HG02642 (cell line): ENCODE data around the gene SIM2.

Source experiments
- ATAC-seq: cut with Tn5 transposase; IDR thresholded peaks from one replicate; pipeline ENCODE4 v1.9.1; 2021; ENCODE audit warnings: mild to moderate bottlenecking; ENCODE audit not compliant: unreplicated experiment, poor library complexity

The SIM2 gene

GRCh38 chr21:36699546-36700294 is 805 bp downstream of the SIM2 start:
- ATAC-seq: no peak

GRCh38 chr21:36700295-36700970 is 1.5 kb downstream of the SIM2 start:
- no peak for ATAC-seq

DNA sequence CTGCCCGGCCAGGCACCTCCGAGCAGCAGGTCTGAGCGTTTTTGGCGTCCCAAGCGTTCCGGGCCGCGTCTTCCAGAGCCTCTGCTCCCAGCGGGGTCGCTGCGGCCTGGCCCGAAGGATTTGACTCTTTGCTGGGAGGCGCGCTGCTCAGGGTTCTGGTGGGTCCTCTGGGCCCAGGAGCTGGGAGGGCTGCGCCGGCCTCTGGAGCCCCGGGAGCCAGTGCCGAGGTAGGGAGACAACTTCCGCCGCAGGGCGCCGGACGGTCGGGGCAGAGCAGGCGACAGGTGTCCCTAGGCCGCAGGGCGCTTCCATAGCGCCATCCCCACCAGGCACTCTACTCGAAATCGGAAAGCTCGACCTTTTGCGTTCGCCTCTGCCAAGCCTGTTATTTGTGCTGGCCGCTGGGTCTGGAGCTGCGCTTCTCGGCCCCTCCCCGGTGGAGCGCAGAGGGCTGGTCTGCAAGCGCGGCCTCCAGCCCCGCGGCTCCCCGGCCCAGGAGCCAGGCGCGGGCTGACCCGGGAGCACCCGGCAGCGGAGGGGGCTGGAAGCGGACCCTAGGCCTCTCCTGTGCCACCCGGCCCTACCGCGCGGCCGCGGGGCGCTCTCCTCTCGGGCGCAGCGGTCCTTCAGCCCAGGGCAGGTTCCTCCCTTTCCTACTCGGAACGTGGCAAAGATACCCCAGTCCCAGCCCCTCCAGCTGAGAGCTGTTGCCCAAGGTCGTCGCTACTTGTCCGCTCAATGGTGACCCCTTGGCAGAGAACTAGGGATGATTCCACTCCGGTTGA is 2.2 kb downstream of the SIM2 start:
- no peak for ATAC-seq

GRCh38 chr21:36701756-36702621 is 3.1 kb downstream of the SIM2 start:
- no peak for ATAC-seq

GRCh38 chr21:36702622-36702968 is 3.7 kb downstream of the SIM2 start:
- no peak for ATAC-seq

GRCh38 chr21:36703123-36703522 is 4.2 kb downstream of the SIM2 start:
- ATAC-seq: no peak

DNA sequence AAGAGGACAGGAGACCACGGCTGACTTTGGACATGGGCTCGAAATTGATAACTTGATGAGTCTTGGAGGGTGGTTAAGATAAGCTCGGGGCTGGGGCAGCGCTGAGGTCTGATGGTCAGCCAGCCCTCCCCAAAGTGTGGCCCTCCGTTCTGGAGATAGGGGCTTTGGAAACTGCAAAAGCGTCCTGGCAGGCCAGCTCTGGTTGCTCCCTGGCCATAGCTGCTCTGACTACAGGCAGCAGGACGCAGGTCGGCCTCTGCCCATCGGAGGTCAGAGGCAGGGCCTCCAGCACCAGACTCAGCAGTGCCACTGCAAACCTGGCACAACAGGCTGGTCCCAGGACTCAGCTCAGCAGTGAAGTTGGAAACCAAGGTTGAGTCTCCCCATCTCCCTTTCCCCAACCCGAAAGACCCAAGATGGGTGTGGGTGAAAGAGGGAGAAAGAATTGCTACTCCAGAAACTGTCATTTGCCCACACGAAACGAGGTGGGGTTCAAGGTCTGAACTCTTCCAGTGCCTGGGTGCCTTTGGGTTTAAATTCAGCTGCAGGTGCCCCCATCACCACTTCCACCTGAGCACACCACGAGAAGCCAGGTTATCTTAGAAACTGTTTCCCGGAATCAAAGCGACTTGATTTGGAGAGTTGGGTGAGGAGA is 4.8 kb downstream of the SIM2 start:
- ATAC-seq: no peak

GRCh38 chr21:36704281-36704957 is 5.5 kb downstream of the SIM2 start:
- no peak for ATAC-seq

GRCh38 chr21:36704958-36705678 is 6.2 kb downstream of the SIM2 start:
- ATAC-seq: no peak

- no peak for ATAC-seq
These were observed 7.0 kb downstream of the SIM2 start for GRCh38 chr21:36705679-36706481.

DNA sequence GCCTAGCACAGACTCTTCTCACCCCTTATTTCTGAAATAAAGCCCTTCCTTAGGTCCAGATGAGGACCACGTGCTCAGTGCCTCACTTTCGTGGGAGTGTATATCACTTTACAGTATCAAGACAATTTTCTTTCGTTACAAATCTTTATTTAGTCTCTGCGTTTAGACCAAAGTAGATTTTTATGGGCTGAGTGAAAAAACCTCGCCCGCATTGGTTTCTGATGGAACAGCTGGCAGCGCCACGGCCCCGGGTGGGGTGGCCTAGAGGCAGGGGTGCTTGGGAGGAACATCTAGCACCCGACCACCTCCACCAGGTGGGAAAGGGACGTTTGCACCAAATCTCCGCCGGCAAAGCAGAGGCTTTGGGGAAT is 7.6 kb downstream of the SIM2 start:
- no peak for ATAC-seq

DNA sequence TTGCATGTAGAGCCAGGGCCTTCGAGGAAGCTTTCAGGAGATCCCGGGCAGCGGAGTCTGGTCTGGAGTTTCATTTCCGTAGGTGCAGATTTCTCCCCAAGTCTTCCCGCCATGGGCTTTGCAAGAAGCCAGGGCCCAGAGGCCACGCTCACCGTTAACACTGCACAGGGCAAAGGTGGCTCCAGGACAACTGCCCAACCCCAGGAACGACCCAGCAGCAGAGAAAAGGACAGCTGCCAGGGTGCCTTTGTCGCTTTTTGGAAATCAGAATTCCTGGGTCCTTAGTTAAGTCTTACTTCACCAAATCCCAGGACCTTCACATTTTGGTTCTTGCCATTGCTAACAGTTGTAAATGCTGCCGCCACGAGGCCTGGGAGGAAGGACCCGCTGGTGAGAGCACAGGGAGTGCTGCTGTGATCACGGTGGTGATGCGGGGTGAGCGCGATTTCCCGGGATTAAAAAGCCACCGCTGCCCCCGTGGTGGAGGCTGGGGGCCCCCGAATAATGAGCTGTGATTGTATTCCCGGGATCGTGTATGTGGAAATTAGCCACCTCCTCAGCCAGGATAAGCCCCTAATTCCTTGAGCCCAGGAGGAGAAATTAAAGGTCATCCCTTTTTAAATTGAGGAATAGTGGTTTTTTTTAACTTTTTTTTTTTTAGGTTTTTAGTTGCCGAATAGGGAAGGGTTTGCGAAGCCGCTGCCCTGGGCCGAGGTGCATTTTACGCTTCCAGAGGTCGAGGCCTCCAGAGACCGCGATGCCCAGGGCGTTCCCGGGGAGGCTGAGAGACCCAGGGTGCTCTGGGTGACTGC is 8.2 kb downstream of the SIM2 start:
- no peak for ATAC-seq

GRCh38 chr21:36707763-36708285 is 8.9 kb downstream of the SIM2 start:
- ATAC-seq: no peak

DNA sequence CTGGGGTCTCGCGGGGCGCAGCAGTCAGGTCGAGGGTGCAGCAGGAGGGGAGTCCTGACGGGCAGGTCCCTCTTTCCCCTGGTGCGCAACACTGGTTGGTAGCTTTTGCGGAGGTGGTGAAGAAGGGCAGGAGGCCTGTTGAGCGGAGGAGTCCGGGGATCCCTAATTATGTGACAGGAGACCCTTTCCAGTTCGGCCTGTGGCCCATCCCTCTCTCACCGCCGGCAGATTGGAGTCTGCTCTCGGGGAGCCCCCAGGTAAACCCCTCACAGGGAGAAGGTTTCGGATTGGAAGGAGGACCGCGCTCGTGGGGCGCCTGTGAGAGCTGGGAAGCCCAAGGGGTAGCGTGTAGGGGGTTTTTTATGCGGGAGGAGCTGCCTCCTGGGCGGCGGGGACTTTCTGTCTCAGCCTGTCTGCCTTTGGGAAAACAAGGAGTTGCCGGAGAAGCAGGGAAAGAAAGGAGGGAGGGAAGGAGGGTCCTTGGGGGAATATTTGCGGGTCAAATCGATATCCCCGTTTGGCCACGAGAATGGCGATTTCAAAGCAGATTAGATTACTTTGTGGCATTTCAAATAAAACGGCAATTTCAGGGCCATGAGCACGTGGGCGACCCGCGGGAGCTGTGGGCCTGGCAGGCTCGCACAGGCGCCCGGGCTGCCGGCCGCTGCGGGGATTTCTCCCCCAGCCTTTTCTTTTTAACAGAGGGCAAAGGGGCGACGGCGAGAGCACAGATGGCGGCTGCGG is 9.5 kb downstream of the SIM2 start:
- ATAC-seq: no peak

DNA sequence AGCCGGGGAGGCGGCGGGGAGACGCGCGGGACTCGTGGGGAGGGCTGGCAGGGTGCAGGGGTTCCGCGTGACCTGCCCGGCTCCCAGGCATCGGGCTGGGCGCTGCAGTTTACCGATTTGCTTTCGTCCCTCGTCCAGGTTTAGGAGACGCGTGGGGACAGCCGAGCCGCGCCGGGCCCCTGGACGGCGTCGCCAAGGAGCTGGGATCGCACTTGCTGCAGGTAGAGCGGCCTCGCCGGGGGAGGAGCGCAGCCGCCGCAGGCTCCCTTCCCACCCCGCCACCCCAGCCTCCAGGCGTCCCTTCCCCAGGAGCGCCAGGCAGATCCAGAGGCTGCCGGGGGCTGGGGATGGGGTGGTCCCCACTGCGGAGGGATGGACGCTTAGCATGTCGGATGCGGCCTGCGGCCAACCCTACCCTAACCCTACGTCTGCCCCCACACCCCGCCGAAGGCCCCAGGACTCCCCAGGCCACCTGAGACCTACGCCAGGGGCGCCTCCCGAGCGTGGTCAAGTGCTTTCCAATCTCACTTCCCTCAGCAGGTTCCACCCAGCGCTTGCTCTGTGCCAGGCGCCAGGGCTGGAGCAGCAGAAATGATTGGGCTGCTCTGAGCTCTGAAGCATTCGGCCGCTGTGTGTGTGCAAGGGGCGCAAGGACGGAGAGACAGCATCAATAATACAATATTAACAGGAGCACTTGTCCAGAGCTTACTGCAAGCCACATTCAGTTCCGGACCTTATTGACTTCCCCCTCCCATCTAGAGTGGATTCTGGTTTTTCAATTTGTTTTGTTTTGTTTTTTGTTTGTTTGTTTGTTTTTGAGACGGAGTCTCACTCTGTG is 10.3 kb downstream of the SIM2 start:
- no peak for ATAC-seq
